ENCODE results near the gene DDOST.
A peak's percentile ranks its signal among the peaks of the same experiment; 100 is the strongest.

The DDOST gene

DNA sequence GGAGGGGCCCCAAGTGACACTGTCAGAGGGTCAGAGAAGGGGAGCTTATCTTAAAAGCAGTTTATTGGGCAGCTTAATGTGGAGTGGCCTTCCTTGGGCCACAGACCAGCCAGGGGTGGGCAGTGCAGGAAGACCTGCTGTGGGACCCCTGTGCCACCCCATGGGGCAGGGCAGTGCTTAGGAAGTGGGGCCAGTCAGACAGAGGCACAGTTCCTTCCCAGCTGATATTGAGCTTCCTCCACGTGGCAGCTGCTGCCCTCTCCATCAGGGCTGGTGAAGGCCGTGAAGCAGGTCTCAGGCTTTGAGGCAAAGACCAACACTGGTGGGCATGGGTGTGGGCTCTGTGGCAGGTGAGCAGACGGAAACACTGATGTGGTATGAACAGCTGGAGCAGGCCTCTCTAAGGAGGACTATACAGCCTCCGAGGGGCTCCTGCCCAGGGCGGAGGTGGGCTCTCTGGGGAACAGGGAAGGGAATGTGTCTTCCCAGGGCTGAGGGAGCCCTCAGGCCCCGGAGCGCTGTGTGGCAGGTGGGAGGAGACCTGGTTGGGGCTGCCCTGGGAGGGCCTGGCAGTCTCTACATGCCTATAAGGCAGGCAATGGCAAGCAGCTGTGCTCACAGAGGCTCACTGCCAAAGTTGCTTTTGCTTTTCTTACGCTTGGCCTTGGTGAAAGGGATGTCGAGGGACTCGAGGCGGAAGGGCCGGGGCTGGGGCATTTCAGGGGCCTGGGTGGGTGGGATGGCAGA is 3.0 kb upstream of the DDOST start:
- Histone ChIP-seq H3K4me3 (no peak overlapping the region), H3K27ac (no peak overlapping the region)
- TF ChIP-seq, protein P1, sequence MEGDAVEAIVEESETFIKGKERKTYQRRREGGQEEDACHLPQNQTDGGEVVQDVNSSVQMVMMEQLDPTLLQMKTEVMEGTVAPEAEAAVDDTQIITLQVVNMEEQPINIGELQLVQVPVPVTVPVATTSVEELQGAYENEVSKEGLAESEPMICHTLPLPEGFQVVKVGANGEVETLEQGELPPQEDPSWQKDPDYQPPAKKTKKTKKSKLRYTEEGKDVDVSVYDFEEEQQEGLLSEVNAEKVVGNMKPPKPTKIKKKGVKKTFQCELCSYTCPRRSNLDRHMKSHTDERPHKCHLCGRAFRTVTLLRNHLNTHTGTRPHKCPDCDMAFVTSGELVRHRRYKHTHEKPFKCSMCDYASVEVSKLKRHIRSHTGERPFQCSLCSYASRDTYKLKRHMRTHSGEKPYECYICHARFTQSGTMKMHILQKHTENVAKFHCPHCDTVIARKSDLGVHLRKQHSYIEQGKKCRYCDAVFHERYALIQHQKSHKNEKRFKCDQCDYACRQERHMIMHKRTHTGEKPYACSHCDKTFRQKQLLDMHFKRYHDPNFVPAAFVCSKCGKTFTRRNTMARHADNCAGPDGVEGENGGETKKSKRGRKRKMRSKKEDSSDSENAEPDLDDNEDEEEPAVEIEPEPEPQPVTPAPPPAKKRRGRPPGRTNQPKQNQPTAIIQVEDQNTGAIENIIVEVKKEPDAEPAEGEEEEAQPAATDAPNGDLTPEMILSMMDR (IDR thresholded peaks at IDR 0.05): no peak
- DNase-seq (ENCODE audit: low spot score): no peak

DNA sequence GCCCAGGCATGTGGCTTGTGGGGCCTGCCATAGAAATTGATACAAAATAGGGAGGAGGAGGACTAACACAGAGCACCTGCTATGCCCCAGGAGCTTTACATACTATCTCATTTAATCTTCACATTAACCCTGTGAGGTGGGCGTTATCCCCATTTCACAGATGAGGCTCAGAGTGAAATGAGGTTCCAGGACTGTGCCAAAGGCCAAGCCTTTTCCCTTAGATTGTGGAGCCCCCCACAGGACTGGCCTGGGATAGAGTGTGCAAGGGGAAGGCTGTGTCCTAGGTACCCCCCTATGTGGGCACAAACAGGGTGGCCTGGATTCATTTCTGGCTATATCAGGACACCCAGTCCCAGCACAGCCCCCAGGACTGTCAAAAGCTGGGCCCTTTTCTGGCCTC is 2.2 kb upstream of the DDOST start:
- TF ChIP-seq, protein P1 (IDR thresholded peaks at IDR 0.05): no peak
- H3K4me3 ChIP-seq: no peak overlapping the region
- no peak for DNase-seq (ENCODE audit: low spot score)
- no peak overlapping the region for H3K27ac ChIP-seq

DNA sequence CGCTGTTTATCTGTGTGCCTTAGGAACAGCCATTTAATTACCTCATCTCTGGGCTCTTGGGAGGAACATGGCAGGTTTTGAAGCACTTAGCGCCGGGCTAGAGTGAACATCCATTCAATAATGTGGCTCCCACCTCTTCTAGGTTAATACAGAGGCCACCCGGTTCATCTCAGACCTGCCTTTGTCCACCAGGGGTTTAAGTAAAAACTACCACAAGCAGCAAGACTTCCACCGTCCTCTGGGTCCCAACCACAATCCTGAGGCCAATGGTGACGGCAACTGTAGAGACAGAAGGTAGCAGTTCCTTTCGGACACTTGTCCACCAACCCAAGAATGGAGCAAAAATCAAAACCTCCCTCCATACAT is 924 bp upstream of the DDOST start:
- peak overlapping the region; percentile 97 for H3K4me3 ChIP-seq
- TF ChIP-seq, protein P1 (IDR thresholded peaks at IDR 0.05): no peak
- peak overlapping the region; percentile 78 to 93 for H3K27ac ChIP-seq

DNA sequence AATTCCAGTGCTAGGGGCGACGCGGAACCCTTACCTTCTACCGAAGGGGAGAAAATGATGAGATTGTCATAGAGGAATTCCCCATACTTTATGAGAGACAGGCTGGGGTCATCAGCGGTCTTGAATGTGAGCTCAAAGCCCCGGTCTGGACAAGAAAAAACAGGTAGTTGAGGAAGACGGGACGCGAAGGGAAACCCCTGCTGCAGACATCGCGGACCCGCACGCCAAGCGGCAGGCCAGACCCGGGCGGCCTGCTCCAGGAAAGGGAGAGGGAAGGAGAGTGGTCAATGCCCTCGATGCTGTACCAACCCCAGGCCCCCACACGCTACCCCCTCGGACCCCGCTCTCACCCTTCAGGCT is 342 bp downstream of the DDOST start:
- Histone ChIP-seq H3K27ac (peak overlapping the region in 1 of 2 donors; percentile 93), H3K4me3 (peak overlapping the region; percentile 97)
- TF ChIP-seq, protein P1 (IDR thresholded peaks at IDR 0.05): no peak
- DNase-seq (ENCODE audit: low spot score): no peak

More for the DNA sequence above, 924 bp upstream of the DDOST start:
- DNase-seq (ENCODE audit: low spot score): no peak

DNA sequence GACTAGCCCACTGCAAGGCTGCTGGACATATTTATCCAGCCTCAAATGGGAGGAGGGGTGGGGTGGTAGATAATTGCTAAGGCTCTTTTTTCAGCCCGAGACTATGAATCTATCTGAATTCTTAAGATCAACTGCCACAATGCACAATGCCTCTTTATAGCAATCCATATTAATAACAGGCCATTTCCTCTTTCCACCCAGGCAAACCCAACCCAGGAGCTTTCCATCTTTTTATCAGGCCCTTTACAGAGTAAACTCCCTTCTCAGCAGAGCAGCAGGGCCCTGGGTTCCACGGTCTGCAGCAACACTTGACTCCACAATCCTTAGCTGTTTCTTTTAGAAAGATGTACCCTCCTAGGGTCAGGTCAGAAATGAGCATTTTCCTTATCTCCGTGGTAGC is 806 bp downstream of the DDOST start:
- DNase-seq (ENCODE audit: low spot score): no peak
- TF ChIP-seq, protein P1 (IDR thresholded peaks at IDR 0.05): no peak
- Histone ChIP-seq H3K27ac (no peak overlapping the region), H3K4me3 (peak overlapping the region; percentile 97)

DNA sequence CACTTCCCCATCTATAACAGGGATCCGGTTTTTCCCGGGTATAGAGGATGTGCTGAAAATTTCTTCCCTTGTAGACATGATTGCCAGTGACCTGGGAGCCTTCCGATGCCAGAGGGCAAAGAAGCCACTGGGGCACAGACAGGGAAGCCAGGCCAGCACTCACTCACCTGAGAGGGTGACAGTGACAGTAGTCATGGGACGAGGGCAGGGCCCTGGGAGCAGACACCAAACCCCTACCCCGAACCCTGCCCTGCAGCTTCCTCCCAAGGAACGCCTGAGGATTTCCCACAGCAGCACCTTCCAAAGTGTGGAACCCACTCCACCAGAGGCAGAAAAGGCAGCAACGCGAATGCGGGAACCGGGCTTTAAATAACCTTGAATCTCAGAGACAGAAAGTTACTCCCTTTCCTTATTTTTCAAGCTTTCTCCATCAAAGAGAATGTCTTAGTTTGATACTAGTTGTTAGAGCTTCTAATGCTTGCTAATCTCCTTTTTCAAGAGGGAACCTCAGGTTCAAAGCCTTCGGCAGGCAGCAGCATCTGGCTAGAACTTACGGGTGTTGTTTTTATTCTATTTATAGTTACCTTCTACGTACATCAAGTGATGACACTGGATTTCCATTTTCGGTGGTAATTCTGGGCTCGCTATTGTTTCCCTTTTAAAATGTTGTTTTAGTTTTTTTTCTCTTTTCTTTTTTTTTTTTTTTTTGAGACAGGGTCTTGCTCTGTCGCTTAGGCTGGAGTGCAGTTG is 2.8 kb downstream of the DDOST start:
- no peak overlapping the region for H3K27ac ChIP-seq
- TF ChIP-seq, protein P1 (IDR thresholded peaks at IDR 0.05): no peak
- H3K4me3 ChIP-seq: no peak overlapping the region
- DNase-seq (ENCODE audit: low spot score): no peak

DNA sequence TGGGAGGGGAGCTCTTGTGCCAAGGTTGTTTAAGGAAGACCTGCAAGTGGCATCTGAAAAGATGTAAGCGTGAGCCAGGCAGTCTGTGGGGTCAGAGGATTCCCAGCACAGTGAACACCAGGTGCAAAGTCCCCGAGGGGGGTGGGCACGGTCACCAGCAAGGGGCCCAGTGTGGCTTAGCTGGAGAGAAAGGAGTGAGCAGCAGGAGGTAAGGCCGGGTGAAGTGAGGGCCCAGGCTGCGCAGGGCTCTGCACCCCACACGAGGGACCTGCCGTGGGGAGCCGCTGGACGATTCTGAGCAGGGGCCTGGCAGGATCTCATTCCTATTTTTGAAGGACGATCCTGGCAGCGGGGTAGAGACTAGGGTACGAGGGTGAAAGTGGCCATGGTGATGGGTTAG is 4.1 kb downstream of the DDOST start:
- Histone ChIP-seq H3K27ac (no peak overlapping the region), H3K4me3 (no peak overlapping the region)
- TF ChIP-seq, protein P1 (IDR thresholded peaks at IDR 0.05): no peak
- no peak for DNase-seq (ENCODE audit: low spot score)
